OCI-LY7 (cell line): ENCODE results near the gene PDE3B. TPM values are rescaled to one million over a fixed set of nuclear protein-coding genes. Genes with fewer than 3 reads are reported as not detected.
"Not testable (repeated sequence)": the region's sequence is repeated elsewhere in the genome, so short reads cannot be mapped to it uniquely, and the experiment has no call there.

Source experiments
- BruUV-seq: library from RNA; stranded (reverse); fragments of 400-500 nt; replicated peaks from 2 replicates; lab custom pipeline; 2021; lab: Mats Ljungman, UMichigan
- CTCF ChIA-PET: fragments of 300-600 bp; sonication (Branson Sonifier 250); formaldehyde crosslinking; loops from one replicate; lab custom pipeline; 2022; ENCODE audit warnings: antibody characterized with exemption; ENCODE audit not compliant: unreplicated experiment; lab: Charles Lee
- POLR2A ChIA-PET: fragments of 300-600 bp; sonication (Branson Sonifier 250); formaldehyde crosslinking; loops from one replicate; lab custom pipeline; 2022; ENCODE audit warnings: antibody characterized with exemption; lab: Charles Lee
- DNase-seq: peaks from one replicate; pipeline ENCODE4 v3.0.0-alpha.2; 2015; ENCODE audit warnings: low spot score
- H2AFZ ChIP-seq: fragments of 200-600 bp; sonication (generic), shearing (Covaris generic); 2 replicates; pipeline ENCODE4 v1.6.1; 2014; ENCODE audit warnings: mild to moderate bottlenecking, antibody characterized with exemption, low read length, moderate library complexity
- H3K27ac ChIP-seq: fragments of 200-600 bp; sonication (generic); 2 replicates; pipeline ENCODE4 v1.5.1; 2014; ENCODE audit warnings: mixed run types, low read depth, mild to moderate bottlenecking, moderate library complexity, low read length, inconsistent platforms; ENCODE audit not compliant: poor library complexity, severe bottlenecking
- H3K36me3 ChIP-seq: fragments of 200-600 bp; sonication (generic); 2 replicates; pipeline ENCODE4 v1.6.1; 2014; ENCODE audit warnings: mild to moderate bottlenecking, antibody characterized with exemption, low read length, moderate library complexity, mixed read lengths; ENCODE audit not compliant: insufficient read depth
- H3K4me1 ChIP-seq: fragments of 200-600 bp; sonication (generic); 2 replicates; pipeline ENCODE4 v1.5.1; 2014; ENCODE audit warnings: mild to moderate bottlenecking, low read length; ENCODE audit not compliant: insufficient read depth, poor library complexity, severe bottlenecking
- H3K4me2 ChIP-seq: fragments of 200-600 bp; sonication (generic); 2 replicates; pipeline ENCODE4 v1.6.1; 2014; ENCODE audit warnings: mild to moderate bottlenecking, low read length
- H3K4me3 ChIP-seq: fragments of 200-600 bp; sonication (generic); 2 replicates; pipeline ENCODE4 v1.5.1; 2014; ENCODE audit warnings: mild to moderate bottlenecking, low read depth, low read length; ENCODE audit not compliant: poor library complexity, severe bottlenecking
- H3K79me2 ChIP-seq: fragments of 200-600 bp; sonication (generic); 2 replicates; pipeline ENCODE4 v1.6.1; 2016; ENCODE audit warnings: low read depth, mild to moderate bottlenecking, low read length, moderate library complexity, mixed read lengths; ENCODE audit not compliant: insufficient read depth
- H3K9me2 ChIP-seq: fragments of 200-600 bp; sonication (generic); 2 replicates; pipeline ENCODE4 v1.6.1; 2016; ENCODE audit warnings: mild to moderate bottlenecking, low read length, mixed read lengths; ENCODE audit not compliant: insufficient read depth
- H3K9me3 ChIP-seq: fragments of 200-600 bp; sonication (generic); 2 replicates; pipeline ENCODE4 v1.6.1; 2014; ENCODE audit warnings: mild to moderate bottlenecking, mixed run types, low read length, mixed read lengths
- H4K20me1 ChIP-seq: fragments of 200-600 bp; sonication (generic); 2 replicates; pipeline ENCODE4 v1.6.1; 2014; ENCODE audit warnings: mild to moderate bottlenecking, antibody characterized with exemption, low read length, moderate library complexity, mixed read lengths; ENCODE audit not compliant: insufficient read depth
- CTCF ChIP-seq: fragments of 200-600 bp; sonication (generic); conservative IDR thresholded peaks from 2 replicates; pipeline ENCODE4 v1.5.1; 2014; ENCODE audit warnings: mild to moderate bottlenecking, antibody characterized with exemption, low read length, moderate library complexity, mixed read lengths
- EZH2phosphoT487 ChIP-seq: fragments of 200-600 bp; sonication (generic); IDR thresholded peaks from 2 replicates; pipeline ENCODE4 v1.6.1; 2018; ENCODE audit warnings: low read depth, borderline replicate concordance, mild to moderate bottlenecking, mixed run types, antibody characterized with exemption, low read length, moderate library complexity, mixed read lengths
- intact Hi-C: fragments of 100-400 bp; cut with micrococcal nuclease; formaldehyde crosslinking; loops from one replicate; pipeline ENCODE4 v1.10.0; 2022; ENCODE audit not compliant: unreplicated experiment
- total RNA-seq, 2 experiments: library from RNA; depleted of rRNA in 1 of 2; stranded (reverse); fragments of >200 nt in 1 of 2; shearing (Covaris generic) in 1 of 2; gene quantifications; 2 replicates each; pipeline ENCODE4 v1.2.3, GENCODE V29; 2014 to 2022

Gene PDE3B
- total RNA-seq, 2 experiments from 2014 or later = not detected

GRCh38 chr11:14861680-14862079, 218.1 kb downstream of the PDE3B start:
- CTCF ChIA-PET = no interaction called here
- intact Hi-C loops = no loop called here
- TF ChIP-seq EZH2phosphoT487 = no peak
- TF ChIP-seq CTCF = no peak
- no peaks in the 10 kb centered on the region for H3K36me3 ChIP-seq
- no peaks in the 10 kb centered on the region for H3K4me1 ChIP-seq
- DNase-seq = no peak
- no TSS peak for BruUV-seq
- H4K20me1 ChIP-seq = no peaks in the 10 kb centered on the region
- POLR2A ChIA-PET = interaction anchor here (0.7 kb wide), 1 partner anchor 10 kb away, joined by 3 read pairs; no protein-coding TSS in a partner anchor
- no peak overlapping the region for H3K27ac ChIP-seq
- H2AFZ ChIP-seq = no peak overlapping the region
- H3K9me2 ChIP-seq = no peaks in the 10 kb centered on the region
- no peak overlapping the region for H3K4me2 ChIP-seq
- no peaks in the 10 kb centered on the region for H3K79me2 ChIP-seq
- no peaks in the 10 kb centered on the region for H3K9me3 ChIP-seq
- no peak overlapping the region for H3K4me3 ChIP-seq

GRCh38 chr11:14863775-14864174, 220.2 kb downstream of the PDE3B start:
- intact Hi-C loops, H2AFZ ChIP-seq, H3K9me3 ChIP-seq, H3K36me3 ChIP-seq, POLR2A ChIA-PET, H3K4me1 ChIP-seq, CTCF ChIA-PET, H4K20me1 ChIP-seq, H3K27ac ChIP-seq, DNase-seq, BruUV-seq, H3K4me3 ChIP-seq, H3K9me2 ChIP-seq, H3K79me2 ChIP-seq, H3K4me2 ChIP-seq: not testable (repeated sequence)

- TF ChIP-seq EZH2phosphoT487 (no peak), CTCF (no peak)
- no peak overlapping the region for H3K4me3 ChIP-seq
- H3K4me2 ChIP-seq = no peak overlapping the region
- H2AFZ ChIP-seq = no peak overlapping the region
- H3K36me3 ChIP-seq = peaks cover 4% of the 10 kb centered on the region; the same call in 1 of the 2 replicates
- H3K79me2 ChIP-seq = no peaks in the 10 kb centered on the region
- no peak for DNase-seq
- no TSS peak for BruUV-seq
- H3K27ac ChIP-seq = no peak overlapping the region
- no peaks in the 10 kb centered on the region for H3K9me3 ChIP-seq
- no peaks in the 10 kb centered on the region for H4K20me1 ChIP-seq
- intact Hi-C loops = no loop called here
- ChIA-PET POLR2A (interaction anchor here (0.9 to 1.2 kb wide), 2 partner anchors 11 to 12 kb away, joined by 3 to 4 read pairs; no protein-coding TSS in a partner anchor), CTCF (no interaction called here)
- no peaks in the 10 kb centered on the region for H3K9me2 ChIP-seq
- H3K4me1 ChIP-seq = no peaks in the 10 kb centered on the region
Measured at GRCh38 chr11:14872032-14872431, 228.4 kb downstream of the PDE3B start.
